ENCODE results near the gene ERVK3-1.
A peak's percentile ranks its signal among the peaks of the same experiment; 100 is the strongest.
"Not testable (repeated sequence)": the region's sequence is repeated elsewhere in the genome, so short reads cannot be mapped to it uniquely, and the experiment has no call there.

ERVK3-1 gene

GRCh38 chr19:58304748-58305064, 471 bp upstream of the ERVK3-1 start:
- no peak for DNase-seq (ENCODE audit: low read depth, low spot score)

DNA sequence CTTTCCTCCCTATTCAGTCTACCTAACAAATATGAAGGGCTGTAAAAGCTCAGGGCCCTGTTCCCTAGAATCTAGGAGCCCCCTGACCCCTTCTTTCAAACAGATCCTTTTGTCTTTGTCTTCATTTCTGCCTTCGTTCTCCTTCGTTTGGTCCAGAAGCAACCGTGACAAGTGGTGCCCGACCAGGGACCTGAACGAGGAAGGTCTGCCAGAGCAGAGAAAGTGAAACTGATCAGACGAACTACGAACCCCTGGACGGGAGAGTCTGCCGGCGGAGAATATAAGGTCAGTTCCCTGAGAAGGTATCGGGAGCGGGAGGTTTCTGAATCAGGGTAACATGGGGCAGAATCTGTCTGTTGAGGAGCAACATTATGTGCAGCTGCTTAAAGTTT, 751 bp downstream of the ERVK3-1 start:
- DNase-seq (ENCODE audit: low read depth, low spot score) = no peak

- DNase-seq (ENCODE audit: low read depth, low spot score) = no peak
Measured at GRCh38 chr19:58307736-58308135, 2.6 kb downstream of the ERVK3-1 start.

DNA sequence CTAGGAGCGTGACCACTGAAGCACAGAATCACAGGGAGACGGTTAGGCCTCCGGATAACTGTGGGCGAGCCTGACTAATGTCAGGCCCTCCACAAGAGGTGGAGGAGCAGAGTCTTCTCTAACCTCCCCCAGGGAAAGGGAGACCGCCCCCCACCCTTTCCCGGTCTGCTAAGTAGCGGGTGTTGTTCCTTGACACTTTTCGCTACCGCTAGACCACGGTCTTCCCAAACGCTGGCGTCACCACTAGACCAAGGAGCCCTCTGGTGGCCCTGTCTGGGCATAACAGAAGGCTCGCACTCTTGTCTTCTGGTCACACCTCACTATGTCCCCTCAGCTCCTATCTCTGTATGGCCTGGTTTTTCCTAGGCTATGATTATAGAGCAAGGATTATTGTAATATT, 5.5 kb downstream of the ERVK3-1 start:
- not testable (repeated sequence) for DNase-seq (ENCODE audit: low read depth, low spot score)

GRCh38 chr19:58311345-58311865, 6.2 kb downstream of the ERVK3-1 start:
- no peak for DNase-seq (ENCODE audit: low read depth, low spot score)

DNA sequence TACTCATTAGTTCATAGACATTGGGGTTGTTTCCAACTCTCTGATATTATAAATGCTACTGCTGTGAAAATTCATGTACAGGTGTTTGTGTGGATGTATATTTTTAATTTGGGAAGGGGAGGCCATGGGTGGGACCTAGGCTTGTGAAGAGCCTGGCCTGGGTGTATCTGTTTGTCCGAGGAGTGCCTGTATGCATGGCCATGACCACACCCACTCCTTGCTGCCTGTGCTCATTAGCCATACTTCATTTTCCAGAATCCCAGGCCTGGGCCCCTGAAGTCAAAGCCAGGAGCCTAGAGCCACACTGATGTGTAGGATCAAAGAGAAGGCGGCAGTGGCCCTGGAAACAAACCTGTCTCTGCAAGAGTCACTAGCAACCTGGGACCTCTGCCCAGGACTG, 10.4 kb downstream of the ERVK3-1 start:
- DNase-seq (ENCODE audit: low read depth, low spot score) = no peak

DNA sequence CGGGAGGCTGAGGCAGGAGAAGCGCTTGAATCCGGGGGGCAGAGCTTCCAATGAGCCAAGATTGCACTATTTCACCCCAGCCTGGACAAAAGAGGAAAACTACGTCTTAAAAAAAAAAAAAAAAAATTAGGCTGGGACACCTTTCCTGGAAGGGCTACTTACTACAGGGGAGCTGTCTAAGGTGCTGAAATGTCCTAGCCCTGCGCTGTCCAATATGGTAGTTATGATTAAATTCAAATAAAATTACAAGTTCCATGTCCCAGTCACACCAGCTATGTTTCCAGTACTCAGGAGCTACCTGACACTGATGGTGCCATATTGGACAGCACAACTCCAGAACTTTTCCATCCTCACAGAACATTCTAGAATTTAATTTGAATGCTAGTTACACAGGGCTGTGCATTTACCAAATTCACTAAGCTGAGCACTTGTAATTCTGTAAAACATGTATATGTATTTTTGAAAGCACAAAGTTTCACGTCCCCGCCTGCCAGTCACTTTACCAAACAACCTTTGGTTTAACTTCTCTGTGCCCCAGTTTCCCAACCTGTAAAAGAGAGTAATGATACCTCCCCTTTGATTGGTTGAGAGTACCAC, 12.4 kb downstream of the ERVK3-1 start:
- no peak for DNase-seq (ENCODE audit: low read depth, low spot score)

- DNase-seq (ENCODE audit: low read depth, low spot score) = no peak
Measured at GRCh38 chr19:58318297-58318696, 13.1 kb downstream of the ERVK3-1 start.

GRCh38 chr19:58319241-58319640, 14.1 kb downstream of the ERVK3-1 start:
- no peak for DNase-seq (ENCODE audit: low read depth, low spot score)

- no peak for DNase-seq (ENCODE audit: low read depth, low spot score)
Measured at GRCh38 chr19:58325311-58326022, 20.3 kb downstream of the ERVK3-1 start.

- no peak for DNase-seq (ENCODE audit: low read depth, low spot score)
Measured at GRCh38 chr19:58326501-58326913, 21.3 kb downstream of the ERVK3-1 start.

DNA sequence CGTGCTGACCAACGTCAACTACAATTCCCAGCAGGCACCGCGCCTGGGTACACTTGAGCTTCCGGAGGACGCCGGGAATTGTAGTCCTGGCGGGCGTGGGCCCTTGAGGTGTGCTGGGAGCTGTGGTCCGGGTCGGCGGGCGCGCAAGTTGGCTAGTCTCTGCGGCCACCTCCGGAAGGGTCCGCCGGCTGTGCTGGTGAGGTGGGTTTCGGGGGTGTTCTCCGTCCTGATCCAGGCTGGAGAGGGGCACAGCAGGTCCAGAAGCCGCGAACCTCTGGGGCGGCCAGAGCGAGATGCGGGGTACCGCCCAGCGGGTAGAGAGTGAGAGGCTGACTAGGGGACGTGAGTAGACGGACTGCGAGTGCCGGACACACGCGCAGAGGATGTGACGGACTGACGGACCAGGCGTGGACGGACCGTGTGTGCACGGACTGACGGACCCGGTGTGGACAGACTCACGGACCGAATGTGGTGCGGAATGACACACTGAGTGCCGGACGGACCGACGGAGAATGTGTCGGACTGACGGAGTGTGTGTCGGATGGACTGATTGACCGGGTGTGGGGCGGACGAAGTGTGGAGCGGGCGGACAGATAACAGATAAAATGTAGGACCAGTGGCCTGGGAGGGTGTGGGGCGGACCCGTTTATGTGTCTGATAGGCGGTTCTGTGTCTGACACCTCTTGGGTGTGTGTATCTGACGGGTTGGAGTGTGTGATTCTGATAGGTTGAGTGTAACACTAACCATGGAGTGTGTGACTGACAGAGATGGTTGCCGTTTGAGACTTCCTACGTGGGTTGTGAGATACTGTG, 21.9 kb downstream of the ERVK3-1 start, which contains the start of gene ZSCAN22:
Gene ZSCAN22 (plus strand): TSS at position 81 of the 813 bp plus-strand sequence. CDS start 7,809 bp downstream, outside the sequence.
- peak; percentile 67 for DNase-seq (ENCODE audit: low read depth, low spot score)

DNA sequence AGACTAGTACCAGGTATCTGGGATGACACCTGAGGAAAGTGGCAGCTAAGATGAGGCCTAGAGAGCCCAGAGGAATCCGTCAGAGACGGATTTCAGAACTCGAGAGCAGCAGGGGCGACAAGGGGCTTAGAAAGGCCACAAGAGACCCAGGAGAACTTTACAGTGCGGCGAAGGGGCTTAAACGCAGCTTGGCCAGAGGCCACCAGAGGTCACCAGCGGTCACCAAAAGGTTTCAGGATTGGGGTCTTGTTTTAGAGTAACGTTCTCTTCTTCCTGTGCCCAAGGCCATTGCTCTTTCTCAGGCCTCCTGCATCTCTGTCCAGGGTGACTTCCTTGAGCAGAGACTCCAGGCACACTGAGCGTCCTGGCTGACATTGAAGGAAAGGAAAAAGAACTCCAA, 23.8 kb downstream of the ERVK3-1 start:
- no peak for DNase-seq (ENCODE audit: low read depth, low spot score)

DNA sequence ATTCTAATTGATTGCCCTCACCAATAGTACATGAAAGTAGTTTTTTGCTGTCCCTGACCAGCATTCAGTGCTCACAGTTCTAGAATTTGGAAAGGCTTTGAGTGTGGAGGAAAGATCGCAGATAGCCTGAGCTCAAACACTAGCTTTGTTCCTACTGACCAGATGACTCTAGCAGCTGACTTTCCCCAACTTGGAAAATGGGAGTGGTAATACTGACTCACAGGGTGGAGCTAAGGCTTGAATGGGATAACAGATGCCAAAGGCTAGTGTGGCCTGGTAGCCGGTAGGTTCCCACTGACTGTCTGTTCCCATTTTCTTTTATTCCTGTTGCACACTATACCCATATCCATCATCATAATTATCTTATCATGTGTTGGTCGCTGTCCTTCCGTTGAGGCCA, 25.3 kb downstream of the ERVK3-1 start:
- DNase-seq (ENCODE audit: low read depth, low spot score) = no peak

- no peak for DNase-seq (ENCODE audit: low read depth, low spot score)
Measured at GRCh38 chr19:58332697-58333096, 27.5 kb downstream of the ERVK3-1 start.

DNA sequence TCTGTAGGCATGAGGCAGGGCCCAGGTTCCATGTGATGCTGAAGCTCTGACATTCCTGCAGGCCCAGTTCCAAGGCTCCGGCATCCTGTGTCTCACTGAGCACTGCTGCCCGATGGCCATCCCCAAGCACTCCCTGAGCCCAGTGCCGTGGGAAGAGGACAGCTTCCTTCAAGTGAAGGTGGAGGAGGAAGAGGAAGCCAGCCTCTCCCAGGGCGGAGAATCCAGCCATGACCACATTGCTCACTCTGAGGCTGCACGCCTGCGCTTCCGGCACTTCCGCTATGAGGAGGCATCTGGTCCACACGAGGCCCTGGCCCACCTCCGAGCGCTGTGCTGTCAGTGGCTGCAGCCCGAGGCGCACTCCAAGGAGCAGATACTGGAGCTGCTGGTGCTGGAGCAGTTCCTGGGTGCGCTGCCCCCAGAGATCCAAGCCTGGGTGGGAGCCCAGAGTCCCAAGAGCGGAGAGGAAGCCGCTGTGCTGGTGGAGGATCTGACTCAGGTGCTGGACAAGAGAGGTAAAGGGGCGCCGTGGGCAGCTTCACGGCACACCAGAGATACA, 29.6 kb downstream of the ERVK3-1 start:
- DNase-seq (ENCODE audit: low read depth, low spot score) = no peak

- no peak for DNase-seq (ENCODE audit: low read depth, low spot score)
Measured at GRCh38 chr19:58335630-58336029, 30.5 kb downstream of the ERVK3-1 start.

GRCh38 chr19:58336216-58336615, 31.0 kb downstream of the ERVK3-1 start:
- DNase-seq (ENCODE audit: low read depth, low spot score) = no peak

DNA sequence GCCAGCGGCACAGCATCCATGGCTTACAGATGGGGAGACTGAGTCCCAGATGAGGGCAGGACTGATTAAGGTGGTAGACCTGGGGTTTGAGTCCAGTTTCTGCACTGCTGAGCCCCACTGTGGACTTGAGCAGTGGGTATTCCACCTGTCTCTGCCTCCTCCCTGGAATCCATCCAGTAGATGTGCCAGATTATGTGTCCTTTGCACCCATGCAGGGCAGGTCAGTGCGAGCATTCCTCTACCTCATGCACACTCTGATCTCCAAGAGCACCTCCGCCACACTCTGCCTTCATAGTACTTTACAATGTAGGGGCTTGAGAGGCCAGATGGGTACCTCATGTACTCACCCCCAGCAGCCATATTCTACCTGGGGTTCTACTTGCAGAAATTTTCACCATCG, 31.6 kb downstream of the ERVK3-1 start:
- no peak for DNase-seq (ENCODE audit: low read depth, low spot score)

DNA sequence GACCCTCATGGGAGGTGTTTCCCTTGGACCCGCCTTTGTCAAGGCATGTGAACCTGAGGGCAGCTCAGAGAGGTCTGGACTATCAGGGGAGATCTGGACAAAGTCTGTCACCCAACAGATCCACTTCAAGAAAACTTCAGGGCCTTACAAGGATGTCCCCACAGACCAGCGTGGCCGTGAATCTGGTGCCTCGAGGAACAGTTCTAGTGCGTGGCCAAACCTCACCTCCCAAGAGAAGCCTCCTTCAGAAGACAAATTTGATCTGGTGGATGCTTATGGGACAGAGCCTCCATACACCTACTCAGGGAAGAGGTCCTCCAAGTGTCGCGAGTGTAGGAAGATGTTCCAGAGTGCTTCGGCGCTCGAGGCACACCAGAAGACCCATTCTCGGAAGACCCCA, 33.2 kb downstream of the ERVK3-1 start:
- no peak for DNase-seq (ENCODE audit: low read depth, low spot score)

- no peak for DNase-seq (ENCODE audit: low read depth, low spot score)
Measured at GRCh38 chr19:58338825-58339558, 33.8 kb downstream of the ERVK3-1 start.

Data from activated naive CD8-positive, alpha-beta T cell treated with anti-CD3 and anti-CD28 coated beads, Interleukin-2, amount 50 U/mL, for 16 hours (primary cell).